NCI-H146 treated with DMSO at 0.1 percent for 48 hours (cell line): ENCODE results near the gene GRAMD1B.

Experiments used
- DNase-seq: peaks from one replicate; lab custom pipeline; 2025; ENCODE audit not compliant: unreplicated experiment; lab: John Stamatoyannopoulos, UW

The GRAMD1B gene

DNA sequence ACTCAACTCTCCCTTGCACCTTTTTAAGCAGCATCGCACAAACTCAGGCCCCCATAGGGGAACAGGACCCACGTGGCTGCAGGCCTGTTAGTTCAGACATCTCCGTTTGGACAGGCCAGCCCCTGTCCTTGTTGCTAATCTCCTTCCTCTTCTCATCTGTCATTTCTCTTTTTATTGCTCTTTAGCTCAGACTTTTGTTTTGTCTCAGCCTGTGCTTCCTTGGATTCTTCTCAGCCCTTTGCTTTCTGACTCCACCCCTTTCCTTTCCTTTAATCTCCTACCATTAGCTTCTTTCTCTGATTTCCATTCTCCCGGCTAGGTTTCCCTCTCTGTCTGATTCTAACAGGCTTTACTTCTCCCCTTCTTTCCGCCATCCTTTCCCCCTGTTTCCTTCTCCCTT lies 155.6 kb downstream of the GRAMD1B start:
- no peak for DNase-seq

- no peak for DNase-seq
Observed at GRCh38 chr11:123586568-123586967, 156.5 kb downstream of the GRAMD1B start.

DNA sequence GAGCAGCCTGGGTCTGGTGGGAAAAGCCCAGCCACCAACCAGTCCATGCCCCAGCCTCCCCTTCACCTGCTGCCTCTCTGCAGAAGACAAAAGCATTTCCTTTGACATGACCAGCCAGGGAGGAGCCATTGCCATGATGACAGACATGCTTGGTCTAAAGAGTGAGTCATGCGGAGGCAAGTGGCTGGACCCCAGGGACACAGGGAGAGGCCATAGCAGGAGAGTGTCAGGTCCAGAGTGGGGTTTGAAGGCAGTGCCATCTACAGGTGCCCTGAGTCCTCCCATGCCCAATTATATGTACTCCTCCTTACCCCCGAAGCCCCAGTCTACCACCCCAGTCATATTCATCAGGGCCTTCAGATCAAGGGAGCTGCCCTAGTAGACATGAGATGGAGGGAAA lies 157.0 kb downstream of the GRAMD1B start:
- no peak for DNase-seq

- DNase-seq: no peak
Observed at GRCh38 chr11:123587559-123587958, 157.5 kb downstream of the GRAMD1B start.

DNA sequence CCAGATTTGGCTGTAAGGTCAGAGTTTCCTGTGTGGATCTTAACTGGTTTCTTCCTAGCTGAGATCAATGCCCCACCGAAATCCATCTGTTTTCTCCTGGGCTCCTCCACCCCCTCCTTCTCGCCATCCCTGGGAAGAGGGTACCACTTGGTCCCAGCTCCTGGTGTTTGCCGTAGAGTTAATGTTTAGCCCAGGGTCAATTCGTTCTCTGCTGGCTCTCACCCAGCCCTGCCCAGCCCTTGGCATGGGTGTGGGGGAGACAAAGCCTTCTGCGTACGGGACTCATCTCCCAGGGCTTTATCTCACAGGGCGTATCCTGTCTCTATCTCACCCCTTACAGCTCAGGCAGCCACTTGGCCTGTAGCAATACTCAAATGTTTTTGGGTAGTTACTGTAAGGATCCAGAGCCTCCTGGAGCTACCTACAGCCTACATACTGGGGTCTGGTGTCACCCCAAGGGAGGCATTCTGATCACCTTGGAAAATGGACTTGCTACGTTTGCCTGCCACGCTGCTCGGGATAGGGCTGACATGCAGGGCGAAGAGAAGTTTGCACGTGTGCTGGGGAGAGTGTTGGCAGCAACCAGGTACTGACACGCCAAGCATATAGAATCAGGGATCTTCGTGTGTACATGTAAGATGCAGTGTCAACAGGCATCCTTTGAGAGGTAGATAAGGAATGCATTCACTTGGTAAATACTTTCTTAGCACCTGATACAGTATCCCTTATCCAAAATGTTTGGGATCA lies 158.2 kb downstream of the GRAMD1B start:
- DNase-seq: no peak

DNA sequence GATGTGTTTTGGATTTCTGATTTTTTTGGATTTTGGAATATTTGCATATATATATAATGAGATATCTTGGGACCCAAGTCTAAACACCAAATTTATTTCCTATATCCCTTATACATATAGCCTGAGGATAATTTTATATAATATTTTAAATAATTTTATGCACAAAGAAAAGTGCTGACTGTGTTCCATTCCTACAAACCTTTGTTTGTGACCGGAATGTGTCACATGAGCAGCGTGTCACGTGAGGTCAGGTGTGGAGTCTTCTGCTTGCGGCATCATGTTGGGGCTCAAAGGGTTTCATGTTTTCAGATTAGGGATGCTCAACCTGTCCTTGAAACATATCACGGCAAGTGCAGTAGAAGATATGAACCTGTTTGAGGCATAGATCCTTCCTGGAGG lies 158.8 kb downstream of the GRAMD1B start:
- no peak for DNase-seq

DNA sequence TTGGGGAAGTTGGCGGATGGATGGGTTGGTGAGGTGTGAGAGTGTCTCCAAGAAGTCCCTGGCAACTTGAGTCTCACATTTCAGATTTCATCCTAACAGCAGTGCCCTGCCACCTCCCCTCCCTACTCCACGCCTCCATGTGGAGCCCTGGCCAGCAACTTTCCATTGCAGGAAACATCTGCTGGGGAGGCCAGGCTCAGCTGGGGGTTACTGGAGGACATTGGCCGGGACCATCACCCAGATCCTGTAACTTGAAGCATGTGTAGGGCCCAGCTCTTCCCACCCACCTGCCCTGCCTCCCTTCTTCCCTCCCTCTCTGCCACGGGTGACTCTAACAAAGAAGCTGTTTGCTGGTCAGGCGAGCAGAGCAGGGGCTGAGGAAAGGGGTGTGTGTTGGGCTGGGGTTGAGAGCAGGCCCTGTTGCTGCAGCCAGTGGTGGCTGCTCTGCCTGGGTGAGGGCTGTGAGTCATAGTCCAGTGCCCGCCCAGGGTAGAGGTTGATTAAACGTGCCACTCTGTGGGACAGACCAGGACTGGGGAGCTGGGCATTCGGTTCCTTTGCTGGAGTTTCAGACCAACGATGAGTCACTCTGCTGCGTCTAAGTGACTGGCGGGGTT lies 160.3 kb downstream of the GRAMD1B start:
- no peak for DNase-seq

DNA sequence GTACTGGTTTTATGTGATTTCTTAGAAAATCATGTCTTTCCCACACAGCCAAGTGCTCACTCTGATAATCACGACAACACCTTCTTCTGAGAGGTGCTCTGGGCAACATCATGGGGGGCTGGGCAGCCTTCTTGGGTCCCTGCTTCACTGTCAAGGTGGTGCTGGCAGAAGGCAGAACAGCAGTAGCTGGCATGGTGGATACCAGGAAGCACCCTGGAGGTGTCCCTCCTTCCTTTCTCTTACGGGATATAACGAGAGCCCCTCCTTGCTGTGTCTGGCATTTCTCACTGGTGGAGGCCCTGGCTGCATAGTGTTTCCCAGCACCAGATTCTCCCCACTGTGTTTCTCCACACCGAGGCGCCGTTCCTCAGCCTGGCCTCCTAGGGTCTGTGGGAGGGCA lies 163.5 kb downstream of the GRAMD1B start:
- no peak for DNase-seq

- no peak for DNase-seq
Observed at GRCh38 chr11:123594188-123594901, 164.3 kb downstream of the GRAMD1B start.

- DNase-seq: no peak
Observed at GRCh38 chr11:123594921-123595320, 164.9 kb downstream of the GRAMD1B start.

GRCh38 chr11:123597859-123598258 lies 167.8 kb downstream of the GRAMD1B start:
- DNase-seq: no peak

DNA sequence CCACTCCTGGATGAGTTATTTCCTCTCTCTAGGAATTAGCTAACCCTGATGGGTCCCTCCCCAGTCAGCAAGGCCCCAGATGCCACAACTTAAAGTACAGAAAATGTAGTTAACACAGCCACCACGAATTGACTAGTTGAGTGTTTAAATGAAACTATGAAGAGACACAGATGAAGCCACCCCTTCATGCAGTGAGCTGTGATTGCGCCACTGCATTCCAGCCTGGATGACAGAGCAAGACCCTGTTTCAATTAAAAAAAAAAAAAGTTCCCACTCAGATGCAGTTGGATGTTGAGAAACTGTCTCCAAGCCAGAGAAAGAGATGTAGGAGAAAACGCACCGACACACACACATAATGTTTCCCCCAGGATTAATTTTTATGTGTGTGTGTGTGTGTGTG lies 171.1 kb downstream of the GRAMD1B start:
- no peak for DNase-seq

GRCh38 chr11:123601743-123602142 lies 171.7 kb downstream of the GRAMD1B start:
- DNase-seq: no peak

GRCh38 chr11:123603666-123604065 lies 173.6 kb downstream of the GRAMD1B start:
- no peak for DNase-seq

DNA sequence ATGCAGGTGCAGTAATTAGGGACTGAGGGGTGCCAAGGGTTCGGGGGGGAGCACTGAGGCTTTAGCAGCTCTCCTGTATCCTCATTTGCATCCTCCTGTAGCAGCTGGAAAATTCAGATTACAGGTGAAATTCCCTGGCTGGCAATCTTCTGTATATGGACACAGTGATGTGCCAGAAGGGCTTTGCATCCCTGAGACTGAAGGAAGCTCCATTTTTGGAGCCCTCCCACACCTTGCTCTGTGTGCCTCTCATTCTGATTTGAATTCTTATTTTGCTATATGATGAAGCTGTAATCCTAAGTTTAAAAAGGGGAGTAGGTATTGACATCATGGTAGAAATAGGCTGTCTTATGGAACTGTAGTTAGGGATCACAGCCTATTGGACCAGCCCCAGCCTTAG lies 177.7 kb downstream of the GRAMD1B start:
- no peak for DNase-seq

DNA sequence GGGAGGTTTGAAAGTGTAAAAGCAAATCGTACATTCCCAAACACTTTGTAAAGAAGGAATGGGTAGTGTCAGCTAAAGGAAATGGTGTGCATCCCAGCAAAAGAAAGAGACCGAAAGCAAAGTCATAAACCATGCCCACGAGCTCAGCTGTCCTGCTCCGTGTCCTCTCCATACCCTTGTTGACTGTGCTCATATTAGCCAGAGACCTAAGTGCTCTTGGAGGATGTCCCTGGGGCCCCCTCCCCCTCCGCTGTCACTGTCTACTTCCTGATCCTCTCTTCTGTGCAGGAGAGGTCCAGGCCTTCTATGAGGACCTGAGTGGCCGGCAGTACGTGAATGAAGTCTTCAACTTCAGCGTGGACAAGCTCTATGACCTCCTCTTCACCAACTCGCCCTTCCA lies 178.3 kb downstream of the GRAMD1B start:
- DNase-seq: no peak

- no peak for DNase-seq
Observed at GRCh38 chr11:123608945-123609344, 178.9 kb downstream of the GRAMD1B start.

GRCh38 chr11:123611698-123612097 lies 181.6 kb downstream of the GRAMD1B start:
- no peak for DNase-seq

GRCh38 chr11:123616505-123617198 lies 186.6 kb downstream of the GRAMD1B start:
- no peak for DNase-seq

- no peak for DNase-seq
Observed at GRCh38 chr11:123622576-123622975, 192.5 kb downstream of the GRAMD1B start.

- DNase-seq: no peak
Observed at GRCh38 chr11:123624974-123625373, 194.9 kb downstream of the GRAMD1B start.
